SK-N-MC (cell line): ENCODE measurements around the gene ADAMTS10.

Experiments used
- EZH2 ChIP-seq: fragments of 200-600 bp; sonication (generic); IDR thresholded peaks from one replicate; pipeline ENCODE4 v1.6.1; 2017; ENCODE audit warnings: antibody characterized with exemption
- POLR2AphosphoS5 ChIP-seq: IDR thresholded peaks from 2 replicates; pipeline ENCODE4 v1.6.1; 2012; ENCODE audit warnings: mild to moderate bottlenecking, low read depth, low read length, borderline replicate concordance

DNA sequence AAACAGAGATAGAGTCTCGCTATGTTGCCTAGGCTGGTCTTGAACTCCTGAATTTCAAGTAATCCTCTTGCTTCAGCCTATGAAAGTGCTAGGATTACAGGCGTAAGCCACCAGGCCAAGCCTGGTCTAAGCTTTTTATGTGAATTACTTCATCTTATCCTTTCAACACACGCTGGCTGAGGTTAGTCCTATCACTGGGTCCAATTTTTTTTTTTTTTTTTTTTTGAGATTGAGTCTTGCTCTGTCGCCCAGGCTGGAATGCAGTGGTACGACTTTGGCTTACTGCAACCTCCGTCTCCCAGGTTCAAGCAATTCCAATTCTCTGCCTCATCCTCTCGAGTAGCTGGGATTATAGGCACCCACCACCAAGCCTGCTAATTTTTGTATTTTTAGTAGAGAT lies 43.7 kb downstream of the ADAMTS10 start:
- TF ChIP-seq EZH2 (no peak), POLR2AphosphoS5 (no peak)
